Type B pancreatic cell (in vitro differentiated cells): ENCODE measurements around the gene YARS1. TPM values are rescaled to one million over a fixed set of nuclear protein-coding genes. Genes with fewer than 3 reads are reported as not detected.

Experiments used
- DNase-seq: peaks from one replicate; pipeline ENCODE4 v3.0.0; 2021; ENCODE audit warnings: mixed read lengths; ENCODE audit not compliant: unreplicated experiment; ENCODE audit errors: extremely low spot score
- H3K27ac Mint-ChIP-seq: 2 replicates; pipeline ENCODE4 v1.8.0; 2021; ENCODE audit warnings: mild to moderate bottlenecking, mixed read lengths
- H3K27me3 Mint-ChIP-seq: 2 replicates; pipeline ENCODE4 v1.8.0; 2021; ENCODE audit warnings: mixed read lengths
- H3K36me3 Mint-ChIP-seq: 2 replicates; pipeline ENCODE4 v1.8.0; 2021; ENCODE audit warnings: mixed read lengths
- H3K4me1 Mint-ChIP-seq: one replicate; pipeline ENCODE4 v1.8.0; 2021; ENCODE audit warnings: mixed read lengths; ENCODE audit not compliant: unreplicated experiment
- H3K4me3 Mint-ChIP-seq: 2 replicates; pipeline ENCODE4 v1.8.0; 2021; ENCODE audit warnings: mild to moderate bottlenecking, mixed read lengths
- H3K9me3 Mint-ChIP-seq: 2 replicates; pipeline ENCODE4 v1.8.0; 2021; ENCODE audit warnings: mixed read lengths
- long read RNA-seq: library from polyadenylated mRNA; unstranded; transcript quantifications from one replicate; pipeline ENCODE4 v2.0.0, GENCODE V29; 2020
- total RNA-seq: library from RNA; stranded (reverse); gene quantifications from 2 replicates; pipeline ENCODE4 v1.2.1, GENCODE V29; 2021; ENCODE audit warnings: low replicate concordance
- TF ChIP-seq, protein P1 (sequence below): fragments of 200-600 bp; sonication (generic); conservative IDR thresholded peaks from 2 replicates; pipeline ENCODE4 v1.5.0; 2021; ENCODE audit warnings: antibody characterized with exemption, mild to moderate bottlenecking

Gene YARS1
- total RNA-seq, result 83.7 and 103 TPM in 2 replicates
- long read RNA-seq, transcript YARS-201 (13 exons, 3,238 nt), result major isoform, 150 of 199 reads
- long read RNA-seq, partial matches to known transcripts, result 31 of 199 reads
- long read RNA-seq, other reads (novel, unspliced or antisense), result 16 of 199 reads

DNA sequence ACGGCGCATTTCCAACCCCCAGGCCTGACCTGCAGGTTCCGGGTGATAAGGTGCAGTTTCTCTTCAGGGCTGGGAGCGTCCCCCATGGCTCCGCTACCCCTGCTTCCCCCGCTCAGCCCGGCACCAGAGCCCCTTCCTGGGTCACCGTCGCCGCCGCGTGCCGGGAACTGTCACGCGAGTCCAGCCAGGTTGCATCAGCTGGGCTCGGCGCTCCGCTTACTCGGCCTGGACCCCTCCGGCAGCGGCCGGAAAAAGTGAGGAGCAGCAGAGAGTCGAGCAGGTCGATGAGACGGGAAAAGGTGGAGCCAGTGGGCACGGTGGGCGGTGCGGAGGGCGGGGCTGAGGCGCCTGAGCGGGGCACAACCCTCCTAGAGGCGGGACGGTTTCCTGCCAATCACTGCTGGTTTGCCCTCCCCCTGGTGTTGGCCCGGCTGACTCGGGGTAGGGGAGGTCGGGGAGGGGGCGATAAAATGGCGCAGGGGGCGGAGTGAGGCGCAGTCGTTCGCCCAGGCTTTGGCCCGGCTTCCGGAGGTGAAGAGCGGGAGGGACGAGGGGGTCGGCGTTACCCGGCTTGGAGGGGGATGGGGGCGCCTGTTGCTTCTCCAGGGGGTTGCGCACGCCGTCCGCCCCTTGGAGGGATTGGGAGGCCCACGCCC lies at the start of gene YARS1, which contains the start of gene S100PBP:
Gene YARS1, minus strand, starts transcription at position 200 of the 656 bp plus-strand sequence. Its CDS starts 114 bp downstream, at position 86.
Gene S100PBP, plus strand, starts transcription at position 495 of the 656 bp plus-strand sequence. CDS start 8,447 bp downstream, outside the sequence.
- Mint-ChIP-seq H3K36me3 (peaks cover 5% of the 10 kb centered on the region), H3K9me3 (no peaks in the 10 kb centered on the region), H3K27me3 (no peaks in the 10 kb centered on the region), H3K4me1 (peaks cover 31% of the 10 kb centered on the region), H3K4me3 (peak within 1 kb of the TSS; percentile 99), H3K27ac (peak within 1 kb of the TSS; percentile 98)
- TF ChIP-seq, protein P1, sequence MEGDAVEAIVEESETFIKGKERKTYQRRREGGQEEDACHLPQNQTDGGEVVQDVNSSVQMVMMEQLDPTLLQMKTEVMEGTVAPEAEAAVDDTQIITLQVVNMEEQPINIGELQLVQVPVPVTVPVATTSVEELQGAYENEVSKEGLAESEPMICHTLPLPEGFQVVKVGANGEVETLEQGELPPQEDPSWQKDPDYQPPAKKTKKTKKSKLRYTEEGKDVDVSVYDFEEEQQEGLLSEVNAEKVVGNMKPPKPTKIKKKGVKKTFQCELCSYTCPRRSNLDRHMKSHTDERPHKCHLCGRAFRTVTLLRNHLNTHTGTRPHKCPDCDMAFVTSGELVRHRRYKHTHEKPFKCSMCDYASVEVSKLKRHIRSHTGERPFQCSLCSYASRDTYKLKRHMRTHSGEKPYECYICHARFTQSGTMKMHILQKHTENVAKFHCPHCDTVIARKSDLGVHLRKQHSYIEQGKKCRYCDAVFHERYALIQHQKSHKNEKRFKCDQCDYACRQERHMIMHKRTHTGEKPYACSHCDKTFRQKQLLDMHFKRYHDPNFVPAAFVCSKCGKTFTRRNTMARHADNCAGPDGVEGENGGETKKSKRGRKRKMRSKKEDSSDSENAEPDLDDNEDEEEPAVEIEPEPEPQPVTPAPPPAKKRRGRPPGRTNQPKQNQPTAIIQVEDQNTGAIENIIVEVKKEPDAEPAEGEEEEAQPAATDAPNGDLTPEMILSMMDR, result no peak
- DNase-seq, result peak; percentile 100

DNA sequence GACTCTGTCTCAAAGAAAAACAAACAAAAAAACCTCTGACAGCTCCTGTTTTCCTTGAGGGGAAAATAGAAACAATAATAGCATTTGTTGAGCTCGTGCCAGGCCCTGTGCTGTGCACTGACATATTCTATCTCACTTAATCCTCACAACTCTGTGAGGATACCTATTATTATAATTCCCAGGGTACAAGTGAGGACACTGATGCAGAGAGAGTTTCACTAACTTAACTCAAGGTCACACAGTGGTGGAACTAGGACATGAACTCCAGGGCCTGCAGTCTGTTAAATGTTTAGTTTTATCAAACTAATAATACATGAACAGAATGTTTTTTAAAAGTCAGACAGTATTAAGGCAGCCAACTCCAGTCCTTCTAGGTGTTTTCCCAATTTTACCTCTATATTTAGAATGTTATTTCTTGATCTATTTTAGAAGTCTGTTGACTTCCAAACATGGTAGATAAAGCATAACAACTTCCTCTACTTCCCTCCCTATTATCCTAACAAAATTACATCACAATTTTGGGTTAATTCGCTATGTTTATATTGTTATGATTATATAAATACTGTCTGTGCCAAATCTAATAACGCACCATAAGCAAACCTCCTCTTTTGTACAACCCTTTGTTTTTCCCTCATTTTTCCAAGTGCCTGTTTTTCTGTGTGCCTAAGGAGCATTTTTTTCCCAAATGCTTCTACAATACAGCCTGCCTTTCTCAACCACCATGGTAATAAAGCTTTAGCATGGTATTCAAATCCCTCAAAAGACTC lies 48.7 kb upstream of the YARS1 start:
- no peak for DNase-seq
- H3K36me3 Mint-ChIP-seq, result peaks cover 26% of the 10 kb centered on the region
- no peaks in the 10 kb centered on the region for H3K9me3 Mint-ChIP-seq
- H3K27ac Mint-ChIP-seq, result no peak overlapping the region
- peaks cover 11% of the 10 kb centered on the region for H3K4me1 Mint-ChIP-seq
- TF ChIP-seq, protein P1, result no peak
- H3K4me3 Mint-ChIP-seq, result no peak overlapping the region
- peaks cover 13% of the 10 kb centered on the region for H3K27me3 Mint-ChIP-seq

DNA sequence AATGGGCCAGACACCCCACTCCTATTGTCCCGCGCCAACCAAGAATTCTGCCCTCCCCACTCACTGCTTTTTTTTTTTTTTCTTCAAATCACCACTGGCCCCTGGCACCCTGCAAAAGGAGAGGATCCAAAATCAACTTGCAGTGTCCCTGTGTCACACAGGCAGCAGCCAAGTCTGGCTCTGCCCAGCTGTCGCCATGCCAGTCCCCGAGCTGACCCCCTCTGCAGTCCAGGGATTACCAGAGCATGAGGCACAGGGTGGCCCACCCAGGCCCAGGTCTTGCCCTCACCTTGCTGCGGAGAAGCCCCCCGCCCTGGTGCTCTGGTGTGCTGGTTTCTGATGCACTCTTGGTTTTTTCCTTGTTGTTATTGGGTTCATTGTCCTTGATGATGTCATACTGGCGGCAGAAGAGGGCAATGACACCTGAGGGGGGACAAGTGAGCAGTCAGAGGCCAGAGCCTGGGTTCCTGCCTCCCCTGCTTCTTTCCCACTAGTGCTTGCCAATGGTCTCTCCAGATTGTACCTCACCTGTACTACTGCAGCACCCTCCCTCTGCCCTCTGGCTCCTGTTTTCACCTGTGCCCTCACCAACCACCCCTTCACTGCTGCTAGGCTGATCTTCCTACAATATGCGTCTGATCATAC lies 47.3 kb upstream of the YARS1 start:
- peaks cover 11% of the 10 kb centered on the region for H3K4me1 Mint-ChIP-seq
- TF ChIP-seq, protein P1, result no peak
- no peaks in the 10 kb centered on the region for H3K9me3 Mint-ChIP-seq
- H3K36me3 Mint-ChIP-seq, result peaks cover 26% of the 10 kb centered on the region
- no peak for DNase-seq
- H3K27me3 Mint-ChIP-seq, result peaks cover 8% of the 10 kb centered on the region
- no peak overlapping the region for H3K4me3 Mint-ChIP-seq
- no peak overlapping the region for H3K27ac Mint-ChIP-seq

DNA sequence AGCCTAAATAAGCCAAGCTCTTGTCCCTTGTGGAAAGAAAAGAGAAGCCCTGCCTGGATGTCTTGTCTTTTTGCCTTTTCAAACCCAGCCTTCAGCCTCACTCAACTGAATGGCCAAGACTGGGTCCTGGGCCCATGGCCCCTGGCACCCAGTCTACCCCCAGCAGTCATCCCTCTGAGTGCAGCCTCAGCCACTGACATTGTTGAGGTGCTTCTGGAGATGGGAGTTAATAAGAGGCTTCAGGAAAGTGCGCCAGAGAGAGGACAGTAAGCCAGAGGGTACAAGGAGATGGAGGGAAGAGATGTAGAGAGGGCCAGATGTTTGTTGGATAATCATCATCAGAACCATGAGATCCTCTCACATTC lies 46.7 kb upstream of the YARS1 start:
- H3K36me3 Mint-ChIP-seq, result peaks cover 26% of the 10 kb centered on the region
- H3K4me1 Mint-ChIP-seq, result peaks cover 11% of the 10 kb centered on the region
- H3K27ac Mint-ChIP-seq, result peak overlapping the region; percentile 64
- H3K9me3 Mint-ChIP-seq, result no peaks in the 10 kb centered on the region
- peak; percentile 27 for DNase-seq
- TF ChIP-seq, protein P1, result no peak
- H3K4me3 Mint-ChIP-seq, result no peak overlapping the region
- H3K27me3 Mint-ChIP-seq, result peaks cover 2% of the 10 kb centered on the region

DNA sequence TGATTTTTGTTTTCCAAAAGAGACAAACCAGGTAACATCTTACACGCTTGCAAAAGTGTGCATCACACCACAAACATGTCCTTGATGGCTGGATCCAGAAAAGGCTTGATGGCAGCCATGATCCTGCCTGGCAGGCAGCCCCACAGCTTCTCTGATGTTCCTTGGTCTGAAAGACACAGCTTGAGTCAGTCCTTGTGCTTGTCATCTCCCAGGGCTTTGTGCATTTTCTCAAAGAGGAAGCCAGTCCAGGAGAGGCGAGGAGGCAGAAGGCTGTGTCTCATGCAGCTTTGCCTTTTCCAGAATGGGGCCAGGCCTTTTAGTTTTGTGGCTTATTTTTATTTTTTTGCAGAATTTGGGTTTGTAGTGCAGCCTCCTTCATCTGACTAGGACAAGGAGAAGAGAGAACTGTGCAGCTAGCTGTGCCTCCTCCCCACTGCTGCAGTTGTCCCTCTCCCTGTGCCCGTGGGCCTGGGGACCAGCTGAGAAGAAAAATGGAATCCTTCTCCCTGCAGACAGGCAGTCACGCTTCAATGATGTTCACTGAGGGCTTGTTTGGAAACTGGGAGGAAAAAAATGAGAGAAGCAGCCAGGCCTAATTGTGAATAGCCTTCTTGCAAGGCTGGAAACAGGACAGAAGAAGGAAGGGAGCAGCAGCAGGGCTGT lies 46.2 kb upstream of the YARS1 start:
- no peak for DNase-seq
- Mint-ChIP-seq H3K27ac (peak overlapping the region; percentile 64), H3K27me3 (no peaks in the 10 kb centered on the region), H3K9me3 (no peaks in the 10 kb centered on the region), H3K4me3 (no peak overlapping the region), H3K4me1 (peaks cover 11% of the 10 kb centered on the region), H3K36me3 (peaks cover 21% of the 10 kb centered on the region)
- TF ChIP-seq, protein P1, result no peak
